GM19463 (cell line): Measurements from ENCODE around the gene RRP9.
"Not testable (repeated sequence)": the region's sequence is repeated elsewhere in the genome, so short reads cannot be mapped to it uniquely, and the experiment has no call there.

Experiments used
- ATAC-seq: cut with Tn5 transposase; IDR thresholded peaks from one replicate; pipeline ENCODE4 v1.9.1; 2021; ENCODE audit warnings: mild to moderate bottlenecking, moderate library complexity; ENCODE audit not compliant: unreplicated experiment

RRP9 gene

DNA sequence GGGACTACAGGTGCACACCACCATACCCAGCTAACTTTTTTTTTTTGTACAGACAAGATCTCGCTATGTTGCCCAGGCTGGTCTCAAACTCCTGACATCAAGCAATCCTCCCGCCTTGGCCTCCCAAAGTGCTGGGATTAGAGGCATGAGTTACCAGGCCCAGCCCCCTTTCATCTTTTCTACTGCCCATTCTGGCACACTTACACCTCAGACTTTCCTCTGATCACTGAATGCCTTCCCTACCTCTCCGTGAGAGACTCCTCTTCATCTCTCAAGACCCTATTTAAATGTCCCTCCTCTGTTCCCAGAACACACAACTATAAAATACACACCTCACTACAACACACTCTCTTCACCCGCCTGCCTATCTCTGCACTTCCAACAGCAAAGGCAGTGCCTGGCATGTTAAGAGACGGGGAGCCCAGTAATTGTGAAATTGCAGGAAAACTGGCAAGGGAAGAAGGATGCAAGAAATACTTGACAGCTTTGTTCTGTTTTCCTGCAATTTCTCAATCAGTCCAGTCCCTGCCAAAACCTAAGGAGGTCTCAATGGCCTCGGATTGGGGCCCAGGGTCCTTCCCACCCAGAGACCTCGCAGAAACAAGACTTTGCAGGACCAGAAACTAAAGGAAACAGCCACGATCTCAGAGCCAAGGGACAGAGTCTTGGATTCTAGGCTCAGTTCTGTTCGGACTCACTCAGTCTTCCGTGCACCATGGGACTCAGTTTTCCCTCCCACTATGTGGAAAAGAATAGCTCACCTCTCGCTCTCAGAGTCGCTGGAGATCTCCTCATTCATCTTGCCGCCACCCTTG is 849 bp downstream of the RRP9 start:
- no peak for ATAC-seq

DNA sequence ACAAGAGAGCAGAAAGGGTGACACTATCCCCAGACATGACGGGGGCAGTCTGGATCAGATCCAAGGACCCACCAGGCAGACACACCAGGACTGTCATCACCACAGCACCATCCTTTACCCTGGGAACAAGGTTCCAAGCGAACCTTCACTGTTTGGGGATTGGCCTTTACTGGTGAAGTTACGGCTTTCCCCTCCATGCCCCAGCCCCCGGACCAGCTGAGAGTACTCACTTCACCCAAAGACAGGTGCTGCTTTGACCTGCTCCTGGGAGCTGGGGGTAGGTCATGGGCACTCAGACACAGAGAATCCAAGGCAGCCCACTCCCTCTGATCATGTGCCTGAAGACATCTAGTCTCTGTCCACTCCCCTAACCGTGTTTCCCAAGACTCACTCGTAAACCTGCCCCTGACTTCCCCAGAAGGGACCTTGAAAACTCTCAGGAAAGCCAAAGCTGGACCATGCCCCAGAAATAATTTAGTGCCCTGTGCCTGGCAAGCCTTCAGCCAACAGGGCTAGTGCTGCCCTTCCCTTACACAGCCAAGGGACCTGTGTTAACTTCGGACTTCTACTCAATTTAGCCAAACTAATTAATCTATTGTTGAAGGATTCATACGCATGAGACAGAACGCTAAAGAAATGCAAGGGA is 2.8 kb downstream of the RRP9 start:
- no peak for ATAC-seq

DNA sequence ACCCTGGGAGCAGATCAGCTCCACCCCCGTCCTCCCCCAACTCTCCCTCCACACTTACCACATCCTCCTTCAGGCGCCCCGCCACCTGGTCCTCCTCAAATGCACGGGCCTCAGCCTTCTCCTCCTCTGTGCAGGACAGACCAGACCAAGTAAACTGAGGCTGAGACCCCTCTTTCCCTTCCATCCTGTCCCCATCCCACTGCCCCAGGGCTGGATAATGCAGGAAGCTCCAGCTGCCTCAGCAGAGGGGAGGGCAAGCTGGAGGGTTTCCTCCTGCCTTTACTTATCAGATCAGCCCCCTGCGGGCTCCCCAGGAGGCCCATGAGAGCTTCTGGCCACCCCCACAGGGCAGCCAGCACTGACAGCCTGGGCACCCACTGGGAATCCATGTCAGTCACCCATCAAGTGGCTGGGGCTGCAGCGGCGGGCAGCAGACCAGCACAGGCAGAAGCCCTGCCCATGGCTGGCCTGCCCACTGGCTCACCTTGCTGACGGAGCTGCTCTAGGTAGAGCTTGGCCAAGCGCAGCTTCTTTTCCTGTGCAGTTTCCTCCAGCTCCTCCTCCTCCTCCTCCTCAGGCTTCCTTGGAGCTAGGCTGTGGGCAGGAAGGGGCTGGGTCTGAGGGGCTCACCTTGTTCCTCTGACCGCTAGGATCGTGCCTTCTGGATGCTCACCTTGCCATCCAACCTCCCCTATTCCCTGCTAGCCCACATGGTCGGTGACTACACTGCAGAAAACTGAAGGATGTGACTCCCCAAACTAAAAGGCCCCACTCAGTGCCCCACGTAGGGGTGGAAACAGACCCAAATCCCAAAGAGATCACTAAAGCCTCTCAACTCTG is 3.9 kb downstream of the RRP9 start:
- no peak for ATAC-seq

DNA sequence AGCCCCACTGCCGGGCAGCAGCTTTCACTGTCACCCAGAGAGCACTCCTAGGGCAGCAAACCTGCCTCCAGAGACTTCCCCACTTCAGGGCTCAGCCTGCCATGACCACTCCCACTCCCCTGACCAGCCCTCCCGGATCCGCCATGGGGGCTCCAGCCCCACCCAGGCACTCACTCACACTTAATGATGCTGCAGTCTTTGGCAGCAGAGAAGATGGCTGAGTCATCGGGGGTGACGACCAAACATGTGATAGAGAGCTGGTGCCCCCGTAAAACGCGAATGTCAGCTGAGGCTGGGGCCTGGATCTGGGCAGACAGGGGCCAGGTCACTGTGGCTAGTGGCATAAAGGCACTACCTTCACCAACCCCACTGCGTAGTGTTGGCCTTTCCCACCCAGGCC is 4.7 kb downstream of the RRP9 start:
- no peak for ATAC-seq

DNA sequence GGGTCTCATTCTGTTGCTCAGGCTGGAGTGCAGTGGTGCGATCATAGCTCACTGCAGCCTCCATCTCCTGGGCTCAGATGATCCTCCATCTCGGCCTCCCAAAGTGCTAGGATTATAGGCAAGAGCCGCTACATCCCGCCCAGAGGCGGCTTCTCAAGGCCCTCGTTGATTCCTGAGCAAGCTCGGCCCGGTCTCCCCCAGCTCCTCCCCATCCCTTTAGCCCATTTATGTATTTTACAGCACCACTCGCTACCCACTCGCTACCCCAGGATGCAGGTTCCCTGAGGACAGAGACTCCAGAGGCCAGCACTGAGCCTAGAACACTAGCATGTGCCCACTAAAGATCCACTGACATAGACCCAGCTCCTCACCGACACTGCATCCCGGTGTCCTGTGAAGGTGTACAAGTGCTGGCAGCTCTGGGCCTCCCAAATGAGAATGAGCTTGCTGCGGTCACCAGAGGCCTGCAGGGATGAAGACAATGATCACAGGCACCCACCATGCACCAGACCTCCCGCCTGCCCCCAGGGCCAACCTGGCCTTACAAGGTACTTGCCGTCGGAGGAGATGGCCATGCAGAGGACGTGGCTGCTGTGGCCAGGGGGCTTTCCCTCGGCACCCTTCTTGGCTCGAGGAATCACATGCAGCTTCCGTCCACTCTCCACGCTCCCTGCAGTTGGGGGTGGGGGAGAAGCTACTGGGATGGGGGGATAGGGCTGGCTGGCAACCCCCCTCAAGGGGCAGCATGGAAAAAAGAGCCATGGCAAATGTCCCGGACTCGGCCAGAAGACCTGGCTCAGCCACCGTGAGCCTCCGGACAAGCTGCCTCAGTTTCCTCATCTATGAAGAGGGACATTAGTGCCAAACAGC is 5.6 kb downstream of the RRP9 start:
- ATAC-seq: no peak

DNA sequence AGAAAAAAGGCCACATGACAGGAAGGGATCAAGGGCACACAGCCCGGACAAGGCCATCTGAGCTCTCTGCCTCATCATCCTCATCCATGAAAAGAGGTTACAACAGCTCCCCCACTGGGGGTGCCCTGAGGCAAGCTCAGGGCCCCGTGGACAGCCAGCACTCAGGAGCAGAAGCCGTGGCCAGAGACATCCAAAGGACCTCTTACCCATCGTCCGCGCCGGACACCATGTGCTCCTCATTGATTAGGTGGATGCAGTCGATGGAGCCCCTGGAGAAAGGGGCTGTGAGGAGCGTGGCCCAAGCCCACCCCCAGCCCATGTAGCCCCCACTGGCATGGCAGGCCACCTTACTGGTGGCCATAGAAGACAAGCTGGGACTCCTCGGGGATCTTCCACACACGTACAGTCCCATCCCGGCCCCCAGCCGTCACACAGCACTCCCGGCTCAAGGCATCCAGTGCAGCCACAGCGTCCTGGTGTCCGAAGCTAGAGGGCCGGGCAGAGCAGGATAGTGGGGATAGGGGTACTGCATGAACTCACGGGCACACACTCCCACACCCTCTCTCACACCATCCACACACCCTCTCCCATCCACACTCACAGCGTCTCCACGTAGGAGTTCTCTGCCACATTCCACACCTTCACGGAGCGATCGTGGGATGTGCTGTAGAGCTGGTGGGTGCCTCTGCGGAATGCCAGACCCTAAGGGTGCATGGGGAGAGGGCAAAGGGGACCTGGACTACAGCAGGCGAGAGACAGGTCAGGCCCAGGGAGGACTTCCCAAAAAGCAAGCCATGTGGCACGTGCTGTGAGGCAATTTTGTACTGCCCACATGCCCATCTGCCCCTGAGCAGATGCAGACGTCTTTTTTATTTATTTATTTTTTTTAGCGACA is 6.5 kb downstream of the RRP9 start:
- ATAC-seq: no peak

DNA sequence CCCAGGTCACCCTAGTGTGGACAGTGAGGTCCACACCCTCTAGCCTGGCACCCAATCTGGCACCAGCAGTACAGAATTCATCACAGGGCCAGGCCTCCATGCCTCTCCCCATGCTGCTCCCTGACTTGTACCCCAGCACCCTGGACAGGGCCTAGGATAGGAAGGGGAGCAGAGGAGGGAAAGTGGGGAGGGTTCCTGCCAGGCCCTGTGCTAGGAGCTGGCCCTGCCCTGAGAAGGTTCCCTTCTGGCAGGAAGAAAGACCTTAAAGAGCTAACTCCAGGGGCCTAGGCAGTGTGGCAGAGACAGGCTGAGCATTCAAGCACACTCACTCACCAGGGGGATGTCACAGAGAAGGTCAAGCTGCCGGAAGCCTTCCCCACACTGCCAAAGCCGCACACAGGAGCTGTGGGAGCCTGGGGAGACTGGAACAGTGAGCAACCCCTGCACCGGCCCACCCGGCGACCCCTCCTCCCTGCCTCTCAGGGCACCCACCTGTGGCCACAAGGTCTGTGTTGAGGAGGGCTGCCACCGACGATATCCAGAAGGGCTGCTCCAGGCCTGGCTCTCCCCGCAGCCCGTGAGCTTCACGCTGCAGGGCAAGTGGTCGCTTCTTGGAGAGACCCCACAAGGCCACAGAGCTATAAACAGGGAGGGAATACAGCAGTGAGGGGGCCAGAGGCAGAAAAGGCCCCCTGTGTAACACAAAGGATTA is 7.4 kb downstream of the RRP9 start:
- no peak for ATAC-seq

DNA sequence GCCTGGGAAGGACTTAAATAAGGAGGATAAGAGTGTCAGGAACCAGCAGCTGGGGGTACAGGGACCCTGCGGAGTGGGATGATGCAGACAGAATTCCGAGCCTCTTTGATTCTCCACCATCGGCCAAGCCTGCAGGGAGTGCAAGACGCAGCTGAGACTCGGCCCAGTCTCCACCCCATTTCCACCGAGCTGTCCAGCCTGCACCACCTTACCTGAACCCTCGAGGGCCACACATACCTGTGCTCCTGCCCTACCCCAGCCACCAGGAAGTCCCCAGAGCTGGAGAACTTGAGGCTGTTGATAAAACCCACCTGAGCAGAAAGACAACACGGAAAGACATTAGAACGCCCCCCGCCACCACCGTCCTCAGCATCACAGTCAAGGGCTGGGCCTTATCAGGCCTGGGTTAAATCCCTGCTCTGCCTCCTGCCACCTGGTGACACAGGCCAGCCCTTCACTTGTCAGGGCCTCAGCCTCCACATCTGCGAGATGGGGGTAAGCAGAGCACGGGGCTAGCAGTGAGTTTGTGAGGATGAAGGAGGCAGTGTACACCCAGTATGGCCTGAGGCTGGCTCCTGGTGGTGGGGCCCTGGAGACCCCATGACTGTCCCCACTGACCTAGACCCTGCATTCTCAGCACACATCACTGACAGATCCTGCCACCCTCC is 8.1 kb downstream of the RRP9 start:
- no peak for ATAC-seq

DNA sequence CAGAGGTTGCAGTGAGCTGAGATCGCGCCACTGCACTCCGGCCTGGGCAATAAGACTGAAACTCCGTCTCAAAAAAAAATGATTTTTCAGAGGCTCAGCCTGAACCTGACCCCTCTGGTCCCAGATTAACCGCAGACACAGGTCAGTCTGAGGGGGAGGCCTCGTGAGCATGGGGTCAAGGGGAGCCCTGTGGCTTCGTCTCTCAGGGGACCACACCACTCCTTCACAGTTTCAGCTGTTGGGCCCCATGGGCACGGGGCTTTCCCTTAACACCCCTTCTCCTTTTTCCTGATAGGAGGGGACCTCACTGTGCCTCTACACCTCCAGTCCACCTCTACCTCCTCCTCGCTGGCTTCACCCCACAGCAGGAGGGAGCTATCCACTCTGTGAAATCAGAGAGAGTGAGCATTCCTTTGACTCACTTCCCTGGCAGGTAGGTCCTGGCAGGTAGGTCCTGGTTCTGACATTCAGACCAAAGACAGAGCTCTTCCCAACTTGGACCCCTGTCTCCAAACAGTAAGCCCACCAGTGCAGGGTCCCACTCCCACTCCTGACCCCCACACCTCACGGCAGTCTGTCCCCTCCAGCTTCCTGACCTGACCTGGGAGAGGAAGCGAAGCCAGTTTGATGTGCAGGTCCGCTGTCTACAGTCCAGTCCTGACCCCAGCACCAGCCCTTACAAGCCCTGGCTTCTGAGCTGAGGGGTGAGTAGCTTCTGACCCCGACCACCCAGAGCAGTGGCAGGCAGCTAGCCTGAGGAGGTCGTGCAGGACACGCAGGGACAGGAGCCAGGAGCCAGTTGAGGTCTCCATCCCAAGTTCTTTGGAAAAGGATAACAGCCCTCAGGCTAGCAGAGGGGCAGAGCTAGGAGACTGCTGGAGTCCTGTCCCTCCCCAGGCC is 9.0 kb downstream of the RRP9 start:
- ATAC-seq: no peak

DNA sequence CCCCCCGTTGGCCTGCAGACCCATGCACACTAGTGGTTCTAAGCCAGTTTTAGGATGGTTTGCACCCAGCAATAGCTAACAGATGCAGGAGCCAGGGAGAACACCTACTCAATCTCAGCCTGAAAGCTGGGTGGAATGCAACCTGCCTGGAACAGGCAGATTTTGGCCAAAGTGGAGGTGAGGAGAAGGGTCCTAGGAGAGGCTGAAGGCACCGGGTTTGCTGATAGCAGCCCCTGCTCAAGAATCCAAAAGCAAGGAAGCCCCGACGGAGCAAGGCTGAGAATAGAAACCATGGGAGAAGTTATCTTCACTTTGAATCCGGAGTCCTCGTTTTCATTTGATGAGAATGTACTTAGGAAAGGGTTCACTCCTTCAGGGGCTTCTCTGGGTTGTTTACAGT is 9.9 kb downstream of the RRP9 start:
- ATAC-seq: no peak

DNA sequence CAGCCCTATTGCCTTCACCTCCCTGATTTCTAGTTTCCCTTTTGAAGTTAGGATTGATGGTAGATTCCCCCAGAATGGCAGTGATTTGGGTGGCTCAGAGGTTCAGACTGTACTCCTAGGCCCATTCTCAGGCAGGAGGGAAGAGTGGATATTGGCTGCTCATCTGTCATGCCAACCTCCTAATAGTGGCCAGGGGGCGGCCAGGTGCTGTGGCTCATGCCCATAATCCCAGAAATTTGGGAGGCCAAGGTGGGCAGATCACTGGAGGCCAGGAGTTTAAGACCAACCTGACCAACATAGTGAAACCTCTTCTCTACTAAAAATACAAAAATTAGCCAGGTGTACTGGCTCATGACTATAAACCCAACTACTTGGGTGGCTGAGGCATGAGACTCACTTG is 11.3 kb downstream of the RRP9 start:
- ATAC-seq: no peak

DNA sequence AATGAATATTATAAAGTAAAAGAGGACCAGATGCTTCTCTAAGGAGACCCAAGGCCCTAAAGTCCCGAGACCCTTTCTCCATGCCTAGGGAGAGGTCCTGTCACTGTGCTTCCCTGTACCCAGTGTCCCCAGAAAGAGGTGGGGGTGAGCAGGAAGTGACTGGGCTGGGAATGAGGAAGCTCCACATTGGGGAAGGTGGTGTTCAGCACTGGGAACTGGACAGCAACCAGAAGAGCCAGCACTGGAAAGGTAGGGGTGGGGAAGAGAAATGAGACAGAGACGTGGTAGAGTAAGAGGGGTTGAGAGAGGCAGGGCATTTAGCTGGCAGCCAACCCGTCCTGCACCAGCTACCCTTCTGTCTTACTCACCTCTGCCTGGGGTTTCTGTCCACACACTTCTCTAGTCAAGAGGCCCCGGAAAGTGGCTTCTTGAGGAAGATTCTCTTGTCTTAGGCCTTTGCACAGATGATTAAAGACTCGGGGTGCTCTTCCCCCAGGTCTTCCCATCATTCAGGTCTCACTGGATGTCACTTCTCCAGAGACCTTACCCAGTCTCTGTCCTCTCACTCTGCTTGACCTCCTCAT is 12.2 kb downstream of the RRP9 start:
- no peak for ATAC-seq

DNA sequence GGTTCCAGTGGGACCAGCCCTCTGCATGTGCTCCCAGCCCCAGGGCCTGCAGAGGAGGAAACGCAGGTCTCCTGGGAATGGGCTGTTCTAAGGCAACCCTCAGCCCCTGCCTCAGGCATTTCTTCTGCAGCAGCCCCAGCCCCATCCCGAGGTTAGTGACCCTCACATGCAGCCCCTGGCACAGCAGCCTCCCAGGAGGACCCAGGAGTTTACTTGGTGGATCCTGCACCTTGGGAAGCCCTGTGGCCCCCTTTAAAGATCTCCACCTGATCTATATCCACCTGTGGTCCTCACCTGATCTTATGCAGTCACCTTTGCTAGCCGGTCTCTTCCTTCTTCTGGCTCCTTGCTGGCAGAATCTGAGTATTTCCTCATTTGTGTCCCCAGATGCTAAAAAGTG is 12.7 kb downstream of the RRP9 start:
- ATAC-seq: not testable (repeated sequence)

DNA sequence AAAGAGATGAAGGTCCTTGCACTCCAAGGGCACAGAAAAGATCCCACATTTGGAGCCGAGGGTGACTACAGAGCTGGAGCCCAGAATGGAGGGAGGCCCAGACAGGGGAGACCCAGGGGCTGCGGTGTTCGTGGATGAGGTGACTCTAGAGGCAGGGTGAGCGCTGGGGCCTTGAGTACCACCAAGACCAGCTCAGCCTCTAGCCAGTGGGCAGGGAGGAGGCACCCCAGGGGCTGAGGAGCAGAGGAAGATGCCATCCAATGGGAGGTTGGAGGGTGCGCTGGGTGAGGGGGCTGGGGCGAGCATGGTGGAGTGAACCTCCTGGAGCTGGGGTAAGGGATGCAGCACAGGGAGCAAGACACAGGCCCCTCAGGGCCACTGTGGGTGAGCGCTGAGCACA is 13.3 kb downstream of the RRP9 start:
- ATAC-seq: no peak

DNA sequence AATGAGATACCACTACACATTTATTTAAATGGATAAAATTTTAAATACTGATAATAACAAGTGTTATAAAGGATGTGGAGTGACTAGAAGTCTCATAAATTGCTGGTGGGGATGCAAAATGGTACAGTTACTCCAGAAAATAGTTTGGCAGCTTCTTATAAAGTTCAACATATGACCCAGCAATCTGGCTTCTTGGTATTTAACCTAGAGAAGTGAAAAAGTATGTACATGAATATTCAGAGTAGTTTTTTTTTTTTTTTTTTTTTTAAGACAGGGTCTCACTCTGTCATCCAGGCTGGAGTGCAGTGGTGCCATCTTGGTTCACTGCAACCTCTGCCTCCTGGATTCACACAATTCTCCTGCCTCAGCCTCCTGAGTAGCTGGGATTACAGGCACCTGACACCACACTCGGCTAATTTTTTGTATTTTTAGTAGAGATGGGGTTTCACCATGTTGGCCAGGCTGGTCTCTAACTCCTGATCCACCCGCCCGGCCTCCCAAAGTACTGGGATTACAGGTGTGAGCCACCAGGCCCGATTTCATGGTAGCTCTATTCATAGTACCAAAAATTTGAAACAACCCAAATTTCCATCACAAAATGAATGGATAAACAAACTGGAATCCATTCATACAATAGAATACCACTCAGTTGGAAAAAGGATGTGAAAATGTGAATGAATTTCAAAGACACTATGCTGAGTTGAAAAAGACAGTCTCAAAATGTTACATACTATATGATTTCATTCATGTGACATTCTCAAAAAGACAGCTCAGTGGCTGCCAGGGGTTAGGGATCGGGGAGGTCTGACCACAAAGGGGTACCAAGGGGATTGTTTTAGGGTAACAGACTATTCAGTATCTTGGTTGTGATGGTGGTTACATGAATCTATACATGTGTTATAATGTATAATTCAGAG is 14.4 kb downstream of the RRP9 start:
- no peak for ATAC-seq

DNA sequence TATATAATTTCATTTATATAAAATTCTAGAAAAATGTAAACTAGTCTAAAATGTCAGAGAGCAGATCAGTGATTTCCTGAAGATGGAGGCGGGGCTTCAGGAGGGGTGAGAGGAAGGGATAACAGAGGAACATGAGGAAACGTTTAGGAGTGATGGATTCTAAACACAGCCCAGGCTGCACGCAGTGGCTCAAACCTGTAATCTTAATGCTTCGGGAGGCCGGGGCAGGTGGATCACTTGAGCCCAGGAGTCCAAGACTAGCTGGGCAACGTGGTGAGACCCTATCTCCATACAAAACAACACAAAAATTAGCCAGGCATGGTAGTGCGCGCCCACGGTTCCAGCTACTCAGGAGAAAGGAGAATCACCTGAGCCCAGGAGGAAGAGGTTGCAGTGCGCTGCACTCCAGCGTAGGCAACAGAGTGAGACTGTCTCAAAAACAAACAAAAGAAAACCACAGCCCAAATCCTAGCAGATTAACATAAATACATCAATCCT is 20.6 kb downstream of the RRP9 start:
- no peak for ATAC-seq
